ENCODE results near the gene FILIP1.

- TF ChIP-seq CTCF (IDR thresholded peaks at IDR 0.05; ENCODE audit: borderline replicate concordance, extremely low read depth, low read length, poor library complexity, severe bottlenecking) (no peak), EZH2 (IDR thresholded peaks at IDR 0.05; ENCODE audit: borderline replicate concordance, low read depth, low read length, severe bottlenecking) (no peak)
Observed at GRCh38 chr6:75288023-75288422, 205.6 kb downstream of the FILIP1 start.

All from DND-41 (cell line).